SK-N-DZ (cell line): ENCODE data around the gene PDP2.

Experiments used
- DNase-seq: peaks from one replicate; pipeline ENCODE4 v3.0.0-alpha.2; 2015; ENCODE audit warnings: low spot score

The PDP2 gene

DNA sequence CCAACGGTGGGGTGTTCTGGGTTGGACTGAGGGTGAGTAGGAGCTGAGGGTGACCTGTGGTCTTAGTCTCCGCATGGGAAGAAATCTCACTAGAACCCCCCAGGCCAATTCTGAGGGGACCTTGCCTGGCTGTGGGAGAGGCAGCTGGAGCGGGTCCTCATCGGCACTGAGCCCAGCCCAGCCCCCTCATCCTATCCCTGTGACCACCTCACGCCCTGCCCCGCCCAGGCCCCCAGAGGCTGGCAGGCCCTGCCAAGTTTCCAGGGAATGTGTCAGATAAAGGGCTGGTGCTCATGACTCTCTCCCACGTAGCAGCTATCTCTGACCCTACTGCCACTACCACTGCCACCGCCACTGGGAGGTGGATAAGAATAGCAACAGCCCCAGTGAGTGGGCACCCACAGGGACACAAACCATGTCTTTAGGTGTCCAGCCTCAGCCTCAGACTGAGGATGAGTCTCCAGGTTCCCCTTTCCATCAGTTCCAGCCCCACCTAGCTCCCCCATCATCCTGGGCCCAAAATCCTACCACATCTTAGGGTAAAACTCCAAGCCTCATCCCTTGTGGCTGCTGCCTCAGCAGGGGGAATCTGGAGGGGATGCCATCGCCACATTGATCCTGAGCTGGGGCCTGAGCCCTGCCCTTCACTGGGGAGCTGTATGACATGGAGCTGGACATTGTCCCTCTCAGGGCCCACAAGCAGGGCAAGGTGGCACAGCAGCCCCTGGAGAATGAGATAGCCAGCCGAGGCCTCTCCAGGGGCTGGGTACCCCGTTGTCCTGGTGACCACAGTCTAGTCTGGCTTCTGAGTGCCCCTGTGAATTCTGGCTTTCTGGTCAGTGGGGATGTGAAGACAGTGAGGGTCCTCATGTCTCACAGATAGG lies 23.5 kb downstream of the PDP2 start:
- no peak for DNase-seq

DNA sequence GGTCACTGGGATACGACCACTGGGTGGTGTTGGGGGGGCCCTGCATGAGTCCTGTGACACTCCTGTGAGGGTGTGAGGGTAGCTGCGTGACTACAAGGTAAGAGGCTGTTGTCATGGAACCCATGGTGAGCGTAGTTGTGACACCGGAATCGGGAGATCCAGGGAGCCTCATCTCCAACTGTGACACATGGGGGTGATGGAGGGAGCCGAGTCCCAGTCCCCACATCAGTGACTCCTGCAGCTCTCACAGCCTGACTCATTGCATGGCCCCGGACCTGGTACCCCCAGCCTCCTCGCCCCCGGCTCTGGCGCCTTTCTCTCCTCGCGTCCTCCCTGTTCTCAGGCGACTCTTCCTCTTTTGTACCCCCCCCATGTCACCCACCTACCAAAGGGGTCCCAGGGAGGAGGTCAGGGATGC lies 24.1 kb downstream of the PDP2 start:
- no peak for DNase-seq

DNA sequence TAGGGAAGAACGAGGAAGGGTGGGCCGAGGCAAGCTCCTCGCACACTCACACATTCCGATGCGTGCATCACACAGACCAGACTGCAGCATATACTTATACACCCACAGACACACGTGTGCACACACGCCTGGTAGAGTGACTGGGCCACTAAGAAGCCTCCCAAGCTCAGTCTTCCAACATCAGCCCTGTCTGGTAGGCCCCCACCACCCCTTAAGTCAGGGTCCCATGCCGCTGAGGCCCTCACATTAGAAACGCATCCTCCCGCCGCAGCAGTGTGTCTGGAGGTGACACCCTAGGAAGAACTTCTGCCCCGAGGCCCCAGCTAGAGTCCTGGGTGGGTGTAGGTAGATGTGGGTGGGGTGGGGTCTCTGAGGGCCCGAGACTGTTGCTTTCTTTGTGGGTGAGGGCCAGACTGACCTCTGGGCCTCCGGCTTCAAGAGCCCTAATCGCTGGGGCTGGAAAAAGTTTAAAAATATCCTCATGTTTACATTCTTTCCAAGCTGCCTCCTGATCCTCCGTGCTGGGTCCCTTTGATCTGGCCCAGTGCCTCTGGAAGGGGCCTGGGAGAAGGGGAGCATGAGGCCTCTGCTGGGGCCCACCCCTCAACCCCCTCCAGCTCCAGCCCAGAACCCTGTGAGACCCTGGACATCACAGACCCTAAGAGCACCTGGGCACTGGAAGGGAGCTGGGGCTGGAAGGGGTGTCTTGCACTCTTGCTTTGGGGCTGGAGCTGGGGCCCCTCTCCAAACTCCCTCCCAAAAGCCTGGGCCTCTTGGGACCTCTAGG lies 24.7 kb downstream of the PDP2 start:
- no peak for DNase-seq

DNA sequence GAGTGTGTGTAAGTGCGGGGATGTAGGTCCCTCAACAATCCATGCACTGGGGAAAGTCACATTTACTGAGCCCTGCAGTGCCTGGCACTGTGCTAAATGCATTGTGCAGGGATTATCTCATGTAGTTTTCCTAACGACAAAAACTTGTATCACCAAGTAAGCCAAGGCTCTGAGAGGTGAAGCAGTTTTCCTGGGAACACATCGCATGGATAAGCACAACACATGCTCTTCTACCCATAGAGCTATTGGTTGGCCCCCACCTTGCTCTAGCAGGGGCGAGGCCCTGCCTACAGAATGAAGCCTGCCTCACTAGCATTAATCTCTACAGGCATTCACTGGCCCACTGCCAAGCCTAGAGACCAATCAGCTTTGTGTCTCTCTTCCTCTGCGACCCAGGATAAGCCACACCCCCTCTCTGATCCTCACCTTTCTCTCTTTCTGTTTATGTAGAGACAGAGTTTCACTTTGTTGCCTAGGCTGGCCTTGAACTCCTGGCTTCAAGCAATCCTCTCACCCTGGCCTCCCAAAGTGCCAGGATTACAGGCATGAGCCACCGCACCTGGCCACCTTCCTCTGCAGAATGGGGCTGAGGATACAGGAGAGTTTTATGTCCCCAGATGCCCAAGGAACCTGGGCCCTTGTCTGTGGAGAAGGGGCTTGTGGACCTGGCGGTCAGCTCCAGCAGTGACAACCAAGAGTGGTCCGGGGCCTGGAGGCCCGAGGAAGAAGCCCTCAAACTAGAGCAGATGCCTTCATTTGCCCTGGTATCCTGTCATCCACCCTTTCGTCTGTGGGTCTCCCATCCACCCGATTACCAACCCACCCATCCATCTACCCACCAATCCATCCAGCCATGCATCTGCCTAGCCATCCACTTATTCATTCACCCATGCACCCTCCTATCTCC lies 25.6 kb downstream of the PDP2 start:
- no peak for DNase-seq

DNA sequence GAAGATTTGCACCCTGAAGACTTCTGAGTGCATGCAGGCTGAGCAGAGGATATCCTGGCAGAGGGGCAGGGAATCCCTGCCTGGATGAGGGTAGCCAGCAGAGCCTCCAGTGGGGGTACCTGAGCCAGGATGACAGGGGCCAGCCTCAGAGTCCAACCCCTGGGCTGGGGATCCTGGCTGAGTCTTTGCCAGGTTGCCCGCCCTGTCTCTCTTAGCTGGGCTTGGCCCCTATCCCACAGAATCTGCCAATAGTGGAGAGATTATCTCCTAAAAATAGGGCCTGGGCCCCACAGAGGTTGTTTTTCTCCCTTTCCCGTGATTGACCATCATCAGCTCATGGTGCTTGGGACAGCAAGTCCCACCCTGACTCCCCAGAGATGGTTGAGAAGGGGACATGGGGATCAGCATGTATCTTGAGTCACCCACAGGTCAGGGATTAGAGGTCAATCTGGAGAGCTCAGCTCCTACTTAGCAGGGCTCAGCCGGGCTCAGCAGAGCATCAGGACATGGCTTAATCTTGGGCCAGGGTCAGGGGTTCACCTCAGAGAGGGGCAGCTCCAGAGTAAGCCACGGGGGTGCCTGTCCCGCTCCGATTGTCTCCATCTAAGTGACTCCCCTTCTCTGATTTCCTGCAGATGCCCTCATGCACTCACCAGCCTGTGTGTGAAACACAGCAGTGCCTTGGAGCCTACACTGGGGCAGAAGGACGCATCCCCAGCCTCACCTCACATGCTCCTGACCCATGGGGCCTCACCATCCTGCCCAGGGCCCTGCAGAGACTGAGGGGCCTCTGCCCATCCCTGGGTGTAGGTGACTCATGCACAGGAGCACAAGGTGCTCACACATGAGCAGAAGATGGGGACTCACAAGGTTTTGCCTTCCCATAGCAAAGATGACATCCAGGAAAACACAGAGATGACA lies 26.9 kb downstream of the PDP2 start:
- no peak for DNase-seq

DNA sequence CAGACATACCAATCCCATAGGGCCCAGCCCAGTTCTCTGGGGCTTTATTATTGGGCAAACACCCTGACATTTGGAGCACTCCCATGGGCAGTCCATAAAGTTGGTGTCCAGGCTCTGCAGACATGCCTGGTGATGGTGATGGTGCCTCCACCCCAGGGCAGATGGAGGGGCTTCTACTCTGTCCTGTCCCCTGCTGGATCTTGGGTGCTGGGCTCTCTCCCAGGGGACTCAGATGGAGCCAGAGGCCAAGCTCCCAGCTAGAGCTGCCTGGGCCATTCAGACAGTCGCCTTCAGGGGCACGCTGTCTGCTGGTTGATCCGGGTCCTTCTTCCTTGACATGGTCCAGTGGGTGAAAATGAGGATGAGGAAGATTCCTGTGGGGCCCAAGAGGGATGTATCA lies 27.8 kb downstream of the PDP2 start:
- DNase-seq: no peak

DNA sequence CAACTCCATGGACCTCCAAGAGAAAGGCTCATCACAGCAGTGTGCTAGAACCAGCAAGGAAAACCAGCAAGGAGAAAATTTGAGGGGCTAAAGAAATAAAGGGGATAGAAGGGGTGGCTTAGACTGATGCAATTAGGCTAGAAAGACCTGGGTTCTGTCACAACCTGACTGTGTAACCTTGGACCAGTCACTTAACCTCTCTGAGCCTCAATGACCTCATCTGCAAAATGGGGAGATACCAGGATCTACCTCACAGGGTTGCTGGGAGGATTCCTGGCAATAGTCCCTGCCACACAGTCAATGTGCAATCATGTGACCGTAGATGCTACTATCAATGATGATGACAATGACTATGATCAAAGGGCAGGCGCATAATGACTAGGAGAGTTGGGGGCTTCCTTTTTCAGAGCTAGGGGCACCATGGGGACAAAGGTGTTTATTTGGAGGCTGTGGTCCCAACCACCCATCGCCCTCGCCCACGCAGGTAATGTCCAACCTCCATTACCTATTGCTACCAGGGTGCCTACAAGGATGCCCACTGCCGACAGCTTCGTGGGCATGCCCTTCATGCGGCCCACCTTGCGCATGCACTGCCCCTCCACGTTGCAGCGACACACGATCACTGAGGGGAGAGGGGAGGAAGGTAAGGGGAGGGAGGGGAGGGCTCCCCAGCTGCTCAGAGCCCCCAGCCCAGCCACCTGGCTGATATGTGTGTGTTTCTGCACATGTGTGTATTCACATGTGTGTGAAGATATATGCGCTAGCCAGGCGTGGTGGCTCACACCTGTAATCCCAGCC lies 28.6 kb downstream of the PDP2 start:
- DNase-seq: no peak

DNA sequence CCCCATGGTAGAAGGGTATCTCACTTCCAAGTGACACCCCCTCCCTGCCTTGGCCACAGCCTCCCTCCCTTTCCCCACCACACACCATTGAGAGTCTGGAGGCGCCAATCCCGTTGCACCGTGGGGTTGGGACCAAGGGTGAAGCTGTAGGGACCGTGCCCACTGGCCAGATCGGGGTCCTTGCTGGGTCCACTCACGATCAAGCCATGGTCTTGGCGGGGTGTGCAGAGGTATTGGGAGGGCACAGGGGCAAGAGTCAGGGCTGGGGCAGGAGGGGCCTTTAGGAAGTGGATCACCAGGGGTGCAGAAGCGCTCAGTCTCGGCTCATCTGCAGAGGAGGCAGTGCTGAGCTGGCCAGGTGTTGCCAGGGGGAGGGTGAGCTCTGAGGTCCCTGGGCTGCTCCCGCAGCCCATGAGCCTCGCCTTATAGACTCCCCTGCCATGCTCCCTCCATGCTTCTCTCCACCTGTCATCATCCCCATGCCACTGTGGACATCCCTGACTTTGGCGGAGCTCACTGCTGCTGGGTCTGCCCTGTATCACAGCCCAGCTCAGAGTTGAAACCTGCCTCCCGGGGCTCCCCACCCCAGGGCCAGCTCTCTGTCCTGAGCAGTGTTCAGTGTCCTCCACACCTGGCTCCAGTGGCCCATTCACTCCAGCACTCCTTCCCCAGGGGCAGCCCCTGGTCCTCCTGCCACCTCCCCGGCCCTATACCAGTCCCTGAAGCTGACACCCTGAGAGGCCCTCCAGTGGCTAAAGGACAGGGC lies 30.0 kb downstream of the PDP2 start:
- no peak for DNase-seq

DNA sequence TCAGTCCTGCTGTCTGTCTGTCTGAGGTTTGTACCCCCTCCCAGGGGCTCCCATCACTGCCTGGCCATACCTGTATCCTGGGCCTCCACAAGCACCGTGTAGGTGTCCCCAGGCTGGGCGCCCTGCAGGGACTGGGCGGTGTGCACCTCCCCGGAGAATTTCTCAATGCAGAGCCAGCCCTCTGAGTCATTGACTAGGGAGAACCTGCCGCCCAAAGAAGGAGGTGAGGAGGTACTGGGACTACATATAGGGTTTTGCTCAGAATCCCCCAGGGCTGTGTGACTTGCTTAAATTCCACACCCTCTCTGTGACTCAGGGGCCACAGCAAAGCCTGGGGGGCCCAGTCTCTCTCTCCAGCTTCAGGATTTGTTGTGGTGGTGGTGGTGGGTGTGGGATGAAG lies 30.8 kb downstream of the PDP2 start:
- no peak for DNase-seq

DNA sequence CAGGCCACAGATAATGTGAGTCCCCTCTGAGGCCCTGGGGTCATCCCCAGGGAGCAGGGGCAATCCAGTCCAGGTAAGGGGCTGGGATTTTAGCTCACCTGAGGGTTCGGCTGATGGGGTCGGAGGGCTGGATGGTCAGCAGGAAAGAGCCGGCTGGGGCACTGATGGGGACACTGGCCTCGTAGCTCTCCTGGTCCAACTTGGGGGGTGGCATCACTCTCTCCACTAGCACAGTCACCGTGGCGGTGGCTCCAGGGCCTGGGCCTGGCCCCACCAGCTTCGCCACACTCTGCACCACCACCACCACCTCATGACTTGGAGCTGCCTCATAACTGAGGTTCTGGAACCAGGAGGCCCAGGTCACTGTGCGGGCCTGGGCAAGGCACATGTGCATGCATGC lies 31.5 kb downstream of the PDP2 start:
- no peak for DNase-seq

DNA sequence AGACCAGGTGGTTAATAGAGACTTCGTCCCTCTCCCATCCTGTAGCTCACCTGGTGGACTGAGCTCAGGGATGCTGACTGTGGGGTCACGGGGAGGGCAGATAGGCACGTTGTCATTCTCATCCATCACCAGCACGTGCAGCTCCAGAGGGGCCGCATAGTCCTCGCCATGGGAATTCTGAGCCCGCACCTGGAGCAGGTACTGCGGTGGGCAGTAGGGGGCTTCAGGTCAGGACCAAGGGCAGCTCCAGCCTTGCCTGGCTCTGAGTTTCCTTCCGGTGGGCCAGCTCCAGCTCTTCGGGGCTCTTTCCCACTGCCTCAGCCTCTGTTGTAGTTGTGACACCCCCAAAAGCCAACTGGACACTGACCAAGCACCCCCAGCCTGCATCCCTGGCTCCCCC lies 32.8 kb downstream of the PDP2 start:
- no peak for DNase-seq

DNA sequence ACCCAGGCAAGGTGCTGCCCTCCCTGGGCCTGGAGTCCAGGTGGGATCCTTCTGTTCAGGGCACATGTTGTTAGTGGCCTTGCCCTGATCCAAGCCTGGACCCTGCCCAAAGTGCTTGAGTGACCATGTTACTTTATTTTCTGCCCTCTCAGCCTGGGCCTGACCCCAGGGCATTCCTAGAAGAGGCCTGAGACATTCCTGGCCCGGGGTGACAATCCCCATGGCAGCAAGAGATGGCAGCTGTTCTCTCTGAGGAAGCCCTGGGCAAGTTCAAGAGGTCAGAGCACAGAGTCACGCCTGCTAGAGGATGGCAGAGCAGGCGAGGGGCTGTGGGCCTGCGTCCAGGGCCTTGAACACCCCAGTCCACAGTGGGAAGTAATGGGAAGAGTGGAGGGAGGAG lies 33.4 kb downstream of the PDP2 start:
- DNase-seq: no peak

DNA sequence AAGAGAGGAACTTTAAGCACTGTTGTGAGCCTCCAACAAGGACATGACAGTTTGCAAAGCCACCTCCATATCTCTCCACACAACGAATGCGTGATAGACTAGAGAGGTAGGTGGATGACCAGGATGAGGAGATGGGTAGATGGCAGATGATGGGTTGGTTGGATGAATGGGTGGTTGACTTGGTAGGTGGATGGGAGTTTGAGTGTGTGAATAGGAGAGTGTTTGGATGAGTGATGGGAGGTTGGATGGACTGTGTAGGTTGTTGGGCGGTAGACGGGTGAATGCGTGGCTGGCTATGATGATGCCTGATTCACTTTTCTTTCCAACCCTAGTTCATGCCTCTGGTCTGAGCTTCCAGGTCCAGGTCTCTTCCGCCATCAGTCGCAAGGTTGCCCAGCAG lies 34.2 kb downstream of the PDP2 start:
- no peak for DNase-seq

DNA sequence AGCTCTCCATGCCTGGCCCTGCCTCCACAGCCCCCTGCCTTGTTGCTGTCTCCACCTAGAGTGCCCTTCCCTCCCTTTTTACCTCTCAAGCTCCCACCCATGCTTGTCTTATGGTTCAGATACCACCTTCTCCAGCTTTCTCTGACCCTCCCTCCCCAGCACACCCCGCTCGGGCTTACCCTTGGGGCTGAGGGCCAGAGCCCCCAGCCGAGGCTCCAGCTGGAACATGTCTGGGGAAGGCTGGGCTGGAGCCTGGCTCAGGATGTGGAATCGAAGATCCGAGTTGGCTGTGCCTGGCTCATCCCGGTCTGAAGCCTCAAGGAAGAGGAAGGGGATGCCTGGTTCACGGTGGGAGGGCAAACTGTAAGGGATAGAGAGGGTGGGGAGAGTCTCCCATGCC lies 34.7 kb downstream of the PDP2 start:
- no peak for DNase-seq

DNA sequence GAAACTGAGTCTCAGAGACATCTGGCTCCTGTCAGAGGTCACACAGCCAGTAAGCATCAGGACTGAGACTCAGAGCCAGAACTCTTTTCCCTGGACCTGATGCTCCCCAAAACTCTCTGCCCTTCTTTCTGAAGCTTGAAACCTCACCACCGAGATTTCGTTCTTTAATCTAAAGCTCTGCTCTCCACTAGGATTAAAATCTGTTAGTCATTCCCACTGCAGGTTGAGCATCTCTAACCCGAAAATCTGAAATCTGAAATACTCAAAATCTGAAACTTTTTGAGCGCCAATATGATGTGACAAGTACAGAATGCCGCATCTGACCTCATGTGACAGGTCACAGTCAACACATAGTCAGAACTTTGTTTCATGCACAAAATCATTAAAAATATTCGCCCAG lies 36.2 kb downstream of the PDP2 start:
- no peak for DNase-seq

DNA sequence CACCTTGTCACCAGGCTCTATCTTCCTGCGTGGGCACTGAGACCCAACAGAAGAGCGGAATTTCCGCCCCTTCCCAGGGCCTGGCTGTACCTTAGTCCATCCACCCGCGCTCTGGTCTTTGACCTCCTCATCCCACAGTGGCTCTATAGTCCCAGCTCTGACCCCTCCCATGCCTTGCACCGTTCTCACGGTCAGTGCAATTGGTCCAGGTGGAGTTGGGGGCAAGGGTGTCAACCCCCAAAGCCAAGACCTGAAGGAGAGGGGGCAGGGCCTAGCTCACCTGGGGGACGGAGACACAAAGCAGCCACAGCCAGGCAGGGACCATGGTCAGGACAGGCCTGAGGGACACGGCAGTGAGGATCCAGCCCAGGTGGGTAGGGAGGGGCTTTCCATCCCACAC lies 37.4 kb downstream of the PDP2 start:
- DNase-seq: no peak

DNA sequence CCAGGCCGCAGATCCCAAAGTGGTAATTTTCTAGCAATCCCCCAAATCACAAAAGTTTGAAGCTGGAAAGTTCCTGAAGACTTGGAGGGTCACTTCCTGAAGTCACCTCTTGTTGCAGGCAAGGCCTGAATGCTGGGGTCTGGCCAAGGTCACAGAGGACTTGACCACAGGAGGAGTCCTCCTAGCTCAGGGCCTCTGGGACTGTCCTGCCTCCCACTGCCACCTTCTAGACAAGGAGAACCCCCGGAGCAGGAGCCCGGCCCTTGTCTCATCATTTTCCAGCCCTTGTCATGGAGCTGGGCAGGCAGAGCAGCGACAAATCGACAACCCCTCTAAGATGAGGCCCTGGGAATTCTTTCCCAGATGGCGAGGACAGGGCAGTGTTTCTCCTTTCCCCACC lies 38.0 kb downstream of the PDP2 start:
- no peak for DNase-seq

DNA sequence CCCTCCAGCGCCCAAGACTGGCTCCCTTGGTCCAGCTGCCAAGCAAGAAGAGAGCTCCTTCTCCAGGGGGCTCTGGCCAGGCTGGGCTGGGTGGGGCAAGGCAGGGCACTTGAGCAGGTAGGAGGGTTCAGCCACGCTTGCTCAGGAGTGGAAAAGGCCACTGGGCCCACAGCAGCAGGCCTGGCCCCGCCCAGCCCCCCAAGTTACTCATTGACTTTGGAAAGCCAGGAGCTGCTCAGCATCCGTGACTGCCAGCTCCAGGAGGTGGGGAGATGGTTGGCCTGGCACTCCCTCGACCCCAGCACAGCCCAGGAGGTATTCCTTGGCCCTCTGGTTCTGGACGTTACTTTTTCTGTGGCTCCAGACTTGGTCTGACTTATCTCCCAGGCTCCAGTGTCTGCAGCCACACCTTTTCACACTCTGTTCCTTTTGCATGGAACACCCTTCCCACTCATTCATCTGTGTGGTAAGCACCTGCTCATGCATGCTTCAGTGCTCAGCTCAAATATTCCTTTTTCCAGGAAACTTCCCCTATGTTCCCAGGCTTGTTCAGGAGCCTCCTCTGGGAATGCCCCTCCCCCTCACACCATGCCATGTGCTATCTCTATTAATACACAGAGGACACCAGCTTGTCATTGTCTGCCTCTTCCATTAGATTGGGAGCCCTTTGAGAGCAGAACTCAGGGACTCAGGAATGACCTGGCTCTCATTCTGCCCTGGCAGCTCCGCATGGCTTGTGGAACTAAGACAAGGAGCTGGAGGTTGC lies 38.7 kb downstream of the PDP2 start, which contains the start of gene CDH16:
TSS of gene CDH16 (minus strand) at position 83 of the 766 bp plus-strand sequence. CDS start 820 bp downstream, outside the sequence.
- no peak for DNase-seq
